ENCODE results near the gene FBXO46. TPM values are rescaled to one million over a fixed set of nuclear protein-coding genes. Genes with fewer than 3 reads are reported as not detected.

The FBXO46 gene
- polyA plus RNA-seq, 6 donors from 2014 or later, result 9.4 to 23.0 (median 13.9) TPM

GRCh38 chr19:45770192-45771101 is 39.8 kb upstream of the FBXO46 start:
- H3K9me3 Mint-ChIP-seq, result no peaks in the 10 kb centered on the region
- peaks cover 17 to 29% (median 28%) of the 10 kb centered on the region in 3 donors for H3K4me1 Mint-ChIP-seq
- H3K4me3 Mint-ChIP-seq, result peak overlapping the region; percentile 82 to 95 (median 92)
- DNase-seq (peak; percentile 91), ATAC-seq (ENCODE audit: low read depth in 2 of 2) (peak; percentile 73 to 74)
- H3K27me3 Mint-ChIP-seq, result peaks cover 0 to 17% (median 9%) of the 10 kb centered on the region in 3 donors
- no peaks in the 10 kb centered on the region for H3K36me3 Mint-ChIP-seq
- peak overlapping the region in 5 of 6 donors; percentile 83 to 93 (median 91) for H3K27ac Mint-ChIP-seq

GRCh38 chr19:45769821-45770191 is 39.1 kb upstream of the FBXO46 start:
- Mint-ChIP-seq H3K9me3 (no peaks in the 10 kb centered on the region), H3K27me3 (peaks cover 0 to 24% (median 15%) of the 10 kb centered on the region in 3 donors), H3K4me3 (peak overlapping the region; percentile 82 to 95 (median 92)), H3K4me1 (peaks cover 17 to 29% (median 28%) of the 10 kb centered on the region in 3 donors), H3K27ac (peak overlapping the region; percentile 83 to 98 (median 92)), H3K36me3 (no peaks in the 10 kb centered on the region)
- ATAC-seq (ENCODE audit: low read depth in 2 of 2) (peak; percentile 37 to 43), DNase-seq (no peak)

DNA sequence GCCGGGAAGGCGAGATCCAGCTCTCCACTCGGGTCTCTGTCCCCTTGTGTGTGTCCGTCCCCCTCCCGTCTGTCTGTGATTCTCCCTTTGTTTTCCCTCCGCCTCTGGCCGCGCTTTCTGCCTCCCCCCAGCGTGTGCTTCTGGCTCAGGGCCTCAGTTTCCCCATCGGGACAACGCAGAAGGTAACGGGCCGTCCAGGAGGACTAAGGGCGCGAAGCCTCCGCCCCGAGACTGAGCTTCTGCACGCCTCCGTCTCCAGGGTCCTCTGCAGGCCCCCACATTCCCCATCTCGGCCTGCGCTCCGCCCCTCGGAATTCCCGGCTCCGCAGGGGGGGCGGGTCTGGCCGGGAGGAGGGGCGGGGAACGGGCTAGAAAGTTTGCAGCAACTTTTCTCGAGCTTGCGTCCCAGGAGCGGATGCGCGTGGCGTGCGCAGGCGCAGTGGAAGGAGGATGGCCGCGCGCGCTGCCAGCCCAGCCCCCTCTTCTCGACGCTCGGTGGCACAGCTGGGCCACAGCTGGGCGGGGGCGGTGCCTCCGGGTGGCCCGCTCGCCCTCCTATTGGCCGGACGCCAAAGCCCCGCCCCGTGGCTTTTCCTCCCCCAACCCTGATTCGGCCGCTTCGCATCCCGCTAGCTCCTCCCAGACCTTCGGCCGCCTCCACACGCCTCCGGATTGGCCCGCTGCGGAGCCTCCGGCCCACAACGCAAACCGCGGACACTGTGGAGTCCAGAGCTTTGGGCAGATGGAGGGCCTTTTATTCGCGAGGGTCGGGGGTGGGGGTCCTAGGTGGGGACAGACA is 38.5 kb upstream of the FBXO46 start, which contains the start of gene SIX5:
Gene SIX5, minus strand, starts transcription at position 269 of the 799 bp plus-strand sequence. CDS start 408 bp downstream, outside the sequence.
- H3K9me3 Mint-ChIP-seq, result no peaks in the 10 kb centered on the region

DNA sequence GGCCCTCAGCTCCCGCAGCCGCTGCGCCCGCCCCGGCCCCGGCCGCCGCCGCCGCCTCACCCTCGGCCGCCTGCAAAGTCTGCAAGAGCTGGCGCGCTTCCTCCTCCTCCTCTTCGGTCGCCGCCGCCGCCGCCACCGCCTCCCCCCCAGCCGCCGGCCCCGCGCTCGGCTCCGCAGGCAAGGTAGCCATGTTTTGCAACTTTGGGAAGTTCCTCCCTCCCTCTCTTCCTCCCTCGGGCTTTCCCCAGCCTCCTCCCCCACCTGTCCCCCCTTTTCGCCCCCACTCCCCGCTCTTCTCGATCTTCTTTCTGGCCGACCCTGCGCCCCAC is 37.9 kb upstream of the FBXO46 start:
- Mint-ChIP-seq H3K9me3 (no peaks in the 10 kb centered on the region), H3K36me3 (no peaks in the 10 kb centered on the region), H3K27ac (peak overlapping the region in 3 of 6 donors; percentile 62 to 83 (median 70)), H3K27me3 (peaks cover 0 to 28% (median 20%) of the 10 kb centered on the region in 3 donors), H3K4me3 (peak overlapping the region; percentile 82 to 95 (median 92)), H3K4me1 (peaks cover 17 to 29% (median 28%) of the 10 kb centered on the region in 3 donors)
- DNase-seq, result peak; percentile 33
- ATAC-seq (ENCODE audit: low read depth in 2 of 2), result no peak

More for the DNA sequence above, 38.5 kb upstream of the FBXO46 start, which contains the start of gene SIX5:
- DNase-seq, result peak; percentile 90
- H3K36me3 Mint-ChIP-seq, result no peaks in the 10 kb centered on the region
- H3K27ac Mint-ChIP-seq, result peak within 1 kb of the TSS; percentile 83 to 98 (median 92)
- peak within 1 kb of the TSS; percentile 82 to 95 (median 92) for H3K4me3 Mint-ChIP-seq
- ATAC-seq (ENCODE audit: low read depth in 2 of 2), result peak; percentile 54 to 57
- H3K4me1 Mint-ChIP-seq, result peaks cover 17 to 29% (median 28%) of the 10 kb centered on the region in 3 donors
- H3K27me3 Mint-ChIP-seq, result peaks cover 0 to 28% (median 20%) of the 10 kb centered on the region in 3 donors

- Mint-ChIP-seq H3K4me1 (peaks cover 13 to 29% (median 28%) of the 10 kb centered on the region in 3 donors), H3K27ac (no peak overlapping the region), H3K27me3 (peaks cover 0 to 28% (median 20%) of the 10 kb centered on the region in 3 donors), H3K4me3 (peak overlapping the region; percentile 75 to 92 (median 79)), H3K9me3 (no peaks in the 10 kb centered on the region), H3K36me3 (no peaks in the 10 kb centered on the region)
- ATAC-seq (ENCODE audit: low read depth in 2 of 2), result no peak
- no peak for DNase-seq
Measured at GRCh38 chr19:45767881-45768654, 37.4 kb upstream of the FBXO46 start.

DNA sequence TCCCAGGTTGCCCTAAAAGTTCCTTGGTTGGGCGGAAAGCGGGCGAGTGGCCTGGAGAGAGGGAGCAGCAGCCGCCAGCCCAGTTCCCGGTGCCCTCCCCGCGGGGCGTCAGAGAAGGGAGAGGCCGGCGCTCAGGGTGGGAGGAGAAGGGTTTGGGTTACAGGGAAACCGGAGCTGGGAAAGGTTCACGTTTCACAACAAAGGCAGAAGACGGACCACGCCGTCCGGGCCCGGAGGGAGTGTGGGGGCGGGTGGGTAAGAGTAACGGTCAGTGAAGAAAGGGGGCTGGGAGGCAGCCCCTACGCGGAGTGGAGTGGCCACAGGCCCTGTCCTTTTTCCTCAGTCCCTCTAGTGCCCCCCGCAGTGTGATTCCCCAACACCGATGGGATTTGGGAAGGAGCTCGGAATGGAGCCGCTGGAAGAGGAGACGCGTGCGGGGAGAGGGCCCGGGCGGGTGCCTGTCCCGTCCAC is 36.7 kb upstream of the FBXO46 start:
- no peak overlapping the region for H3K27ac Mint-ChIP-seq
- DNase-seq (no peak), ATAC-seq (ENCODE audit: low read depth in 2 of 2) (no peak)
- H3K4me1 Mint-ChIP-seq, result peaks cover 13 to 29% (median 27%) of the 10 kb centered on the region in 3 donors
- H3K27me3 Mint-ChIP-seq, result peaks cover 0 to 34% (median 20%) of the 10 kb centered on the region in 3 donors
- H3K4me3 Mint-ChIP-seq, result peak overlapping the region in 7 of 8 donors; percentile 15 to 82 (median 67)
- H3K9me3 Mint-ChIP-seq, result no peaks in the 10 kb centered on the region
- no peaks in the 10 kb centered on the region for H3K36me3 Mint-ChIP-seq

- H3K4me3 Mint-ChIP-seq, result peak overlapping the region in 7 of 8 donors; percentile 15 to 82 (median 59)
Measured at GRCh38 chr19:45766869-45767346, 36.2 kb upstream of the FBXO46 start.

GRCh38 chr19:45766296-45766868 is 35.7 kb upstream of the FBXO46 start:
- ATAC-seq (ENCODE audit: low read depth in 2 of 2), result no peak
- Mint-ChIP-seq H3K27ac (no peak overlapping the region), H3K36me3 (no peaks in the 10 kb centered on the region), H3K27me3 (peaks cover 0 to 44% (median 20%) of the 10 kb centered on the region in 3 donors), H3K9me3 (no peaks in the 10 kb centered on the region), H3K4me3 (no peak overlapping the region), H3K4me1 (peaks cover 10 to 29% (median 23%) of the 10 kb centered on the region in 3 donors)
- no peak for DNase-seq

More at GRCh38 chr19:45766869-45767346, 36.2 kb upstream of the FBXO46 start:
- DNase-seq, result no peak
- peaks cover 11 to 29% (median 23%) of the 10 kb centered on the region in 3 donors for H3K4me1 Mint-ChIP-seq
- no peaks in the 10 kb centered on the region for H3K36me3 Mint-ChIP-seq
- no peak for ATAC-seq (ENCODE audit: low read depth in 2 of 2)
- H3K9me3 Mint-ChIP-seq, result no peaks in the 10 kb centered on the region
- peaks cover 0 to 40% (median 20%) of the 10 kb centered on the region in 3 donors for H3K27me3 Mint-ChIP-seq
- H3K27ac Mint-ChIP-seq, result no peak overlapping the region

DNA sequence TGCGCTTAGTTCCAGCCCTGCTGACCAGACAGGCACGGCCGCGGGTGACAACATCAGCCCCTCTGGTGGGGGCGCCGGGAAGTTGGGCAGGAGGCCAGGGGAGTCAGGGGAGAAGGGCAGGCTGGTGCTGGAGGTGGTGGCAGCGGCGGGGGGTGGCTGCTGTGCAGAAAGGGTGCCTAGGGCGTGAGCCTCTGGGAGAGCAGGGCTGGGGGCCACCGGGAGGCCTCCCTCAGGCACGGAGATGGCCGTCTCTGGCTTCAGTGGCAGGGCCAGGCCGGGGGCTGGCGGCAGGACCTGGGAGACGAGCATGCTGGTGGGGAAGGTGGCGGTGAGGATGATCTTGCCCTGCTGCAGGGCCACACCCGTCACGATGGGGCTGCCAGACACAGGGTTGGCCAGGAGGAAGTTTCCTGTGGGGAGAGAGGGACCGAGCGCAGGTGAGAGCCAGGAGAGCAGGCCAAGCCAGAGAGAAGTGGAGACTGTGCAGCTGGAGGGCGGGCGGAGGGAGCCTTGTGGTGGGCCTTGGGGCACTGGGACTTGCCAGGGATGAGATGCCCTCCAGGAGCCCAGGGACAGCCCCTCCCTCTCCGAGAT is 35.1 kb upstream of the FBXO46 start:
- Mint-ChIP-seq H3K4me1 (peaks cover 6 to 27% (median 18%) of the 10 kb centered on the region in 3 donors), H3K4me3 (peak overlapping the region in 1 of 8 donors; percentile 30), H3K27me3 (peaks cover 0 to 44% (median 20%) of the 10 kb centered on the region in 3 donors), H3K9me3 (no peaks in the 10 kb centered on the region), H3K36me3 (no peaks in the 10 kb centered on the region), H3K27ac (no peak overlapping the region)
- ATAC-seq (ENCODE audit: low read depth in 2 of 2) (no peak), DNase-seq (no peak)

- DNase-seq (no peak), ATAC-seq (ENCODE audit: low read depth in 2 of 2) (no peak)
- Mint-ChIP-seq H3K4me3 (peak overlapping the region in 2 of 8 donors; percentile 27 to 63), H3K36me3 (no peaks in the 10 kb centered on the region), H3K9me3 (no peaks in the 10 kb centered on the region), H3K27me3 (peaks cover 0 to 44% (median 20%) of the 10 kb centered on the region in 3 donors), H3K27ac (no peak overlapping the region), H3K4me1 (peaks cover 6 to 21% (median 11%) of the 10 kb centered on the region in 3 donors)
Measured at GRCh38 chr19:45764945-45765701, 34.4 kb upstream of the FBXO46 start.

DNA sequence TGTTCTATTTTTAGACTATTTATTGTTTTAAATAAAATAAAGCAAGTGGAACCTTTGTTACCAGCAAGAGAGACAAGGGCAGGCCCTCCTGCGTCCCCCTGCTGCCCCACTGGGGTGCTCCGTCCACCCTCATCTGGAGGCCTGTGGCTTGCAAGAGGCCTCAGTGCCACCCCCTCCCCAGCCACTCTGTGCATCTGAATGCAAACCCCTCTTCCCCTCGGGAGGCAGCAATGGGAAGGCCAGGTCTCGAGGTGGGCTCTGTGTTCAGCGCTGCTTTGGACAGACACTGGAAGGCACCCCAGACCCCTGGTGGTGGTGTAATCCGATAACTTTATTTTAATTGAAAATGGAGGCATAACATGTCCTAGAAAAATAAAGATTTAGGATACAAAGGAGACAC is 33.8 kb upstream of the FBXO46 start:
- H3K9me3 Mint-ChIP-seq, result no peaks in the 10 kb centered on the region
- no peak for DNase-seq
- H3K4me3 Mint-ChIP-seq, result peak overlapping the region in 1 of 8 donors; percentile 27
- no peaks in the 10 kb centered on the region for H3K36me3 Mint-ChIP-seq
- H3K4me1 Mint-ChIP-seq, result peaks cover under 1 to 14% (median 11%) of the 10 kb centered on the region in 3 donors
- H3K27me3 Mint-ChIP-seq, result peaks cover 0 to 48% (median 24%) of the 10 kb centered on the region in 3 donors
- no peak overlapping the region for H3K27ac Mint-ChIP-seq
- no peak for ATAC-seq (ENCODE audit: low read depth in 2 of 2)

Data from naive B cell (primary cell).